CD8-positive, alpha-beta memory T cell (primary cell): Measurements from ENCODE around the gene UBXN6. TPM values are rescaled to one million over a fixed set of nuclear protein-coding genes. Genes with fewer than 3 reads are reported as not detected.

ENCODE experiments used
- CTCF ChIA-PET: fragments of 350-600 bp; sonication (Branson Sonifier 250); formaldehyde crosslinking; loops from one replicate; lab custom pipeline; 2021; ENCODE audit warnings: antibody characterized with exemption; lab: Charles Lee
- POLR2A ChIA-PET: fragments of 350-600 bp; sonication (Branson Sonifier 250); formaldehyde crosslinking; loops from one replicate; lab custom pipeline; 2021; ENCODE audit warnings: antibody characterized with exemption; lab: Charles Lee
- DNase-seq, 5 donors: peaks; one replicate each; pipeline versions ENCODE4 v3.0.0 to v3.0.0-alpha.2; 2020 to 2022; ENCODE audit warnings: mixed read lengths in 1 of 5
- H3K27ac ChIP-seq: one replicate; pipeline ENCODE4 v1.7.0; 2013; ENCODE audit warnings: low read depth, mild to moderate bottlenecking, low read length, moderate library complexity
- H3K27me3 ChIP-seq: 2 replicates; pipeline ENCODE4 v1.7.0; 2013; ENCODE audit warnings: low read length, mild to moderate bottlenecking; ENCODE audit not compliant: insufficient read depth, poor library complexity, severe bottlenecking
- H3K36me3 ChIP-seq: 2 replicates; pipeline ENCODE4 v1.7.0; 2013; ENCODE audit warnings: mild to moderate bottlenecking, low read length, moderate library complexity; ENCODE audit not compliant: insufficient read depth
- H3K4me1 ChIP-seq: 2 replicates; pipeline ENCODE4 v1.7.0; 2013; ENCODE audit warnings: mild to moderate bottlenecking, low read length, moderate library complexity; ENCODE audit not compliant: insufficient read depth
- H3K4me3 ChIP-seq: 2 replicates; pipeline ENCODE4 v1.7.0; 2013; ENCODE audit warnings: mild to moderate bottlenecking, low read length
- H3K9me3 ChIP-seq: 2 replicates; pipeline ENCODE4 v1.7.0; 2013; ENCODE audit warnings: mild to moderate bottlenecking, low read length
- H3K27ac Mint-ChIP-seq, 8 donors: one replicate each; pipeline ENCODE4 v1.8.0; 2020 to 2021; ENCODE audit warnings: mixed read lengths in 8 of 8, mild to moderate bottlenecking in 6 of 8, inconsistent platforms in 3 of 8, moderate library complexity in 3 of 8
- H3K27me3 Mint-ChIP-seq, 2 donors: one replicate each; pipeline ENCODE4 v1.8.0; 2020 to 2021; ENCODE audit warnings: mixed read lengths in 2 of 2, mild to moderate bottlenecking in 1 of 2, moderate library complexity in 1 of 2
- H3K36me3 Mint-ChIP-seq, 3 donors: one replicate each; pipeline ENCODE4 v1.8.0; 2020 to 2021; ENCODE audit warnings: mixed read lengths in 3 of 3, inconsistent platforms in 1 of 3, mild to moderate bottlenecking in 1 of 3
- H3K4me1 Mint-ChIP-seq, 3 donors: one replicate each; pipeline ENCODE4 v1.8.0; 2020 to 2021; ENCODE audit warnings: mixed read lengths in 3 of 3, inconsistent platforms in 1 of 3, mild to moderate bottlenecking in 1 of 3
- H3K4me3 Mint-ChIP-seq, 7 donors: one replicate each; pipeline ENCODE4 v1.8.0; 2020 to 2021; ENCODE audit warnings: mixed read lengths in 7 of 7, mild to moderate bottlenecking in 6 of 7, moderate library complexity in 4 of 7, inconsistent platforms in 2 of 7
- H3K9me3 Mint-ChIP-seq, 5 donors: one replicate each; pipeline ENCODE4 v1.8.0; 2020 to 2022; ENCODE audit warnings: mixed read lengths in 5 of 5, mild to moderate bottlenecking in 3 of 5, moderate library complexity in 2 of 5, inconsistent platforms in 1 of 5
- polyA plus RNA-seq: library from polyadenylated mRNA; unstranded; fragments of 300-500 nt; fragmentation: Illumina TruSeq; gene quantifications from one replicate; pipeline ENCODE4 v1.2.3, GENCODE V29; 2021
- total RNA-seq, 2 experiments: library from RNA; stranded (reverse); gene quantifications; one replicate each; pipeline ENCODE4 v1.2.3, GENCODE V29; 2021

Gene UBXN6
- total RNA-seq, result 10 to 100 TPM; 56.6 to 60.0 TPM
- 5.2 TPM for polyA plus RNA-seq

GRCh38 chr19:4457654-4458395 is at the start of gene UBXN6:
Gene UBXN6 (minus strand): TSS chr19:4457794. CDS start chr19:4457697, 97 bp downstream.
- Histone ChIP-seq H3K4me3 (peak within 1 kb of the TSS; percentile 66), H3K4me1 (peaks cover 17% of the 10 kb centered on the region), H3K36me3 (no peaks in the 10 kb centered on the region), H3K27ac (peak within 1 kb of the TSS; percentile 73), H3K27me3 (no peaks in the 10 kb centered on the region), H3K9me3 (no peaks in the 10 kb centered on the region)
- no peaks in the 10 kb centered on the region for H3K9me3 Mint-ChIP-seq
- CTCF ChIA-PET, result interaction anchor here (1.4 kb wide), 1 partner anchor 88 kb away, joined by 4 read pairs; no protein-coding TSS in a partner anchor
- peak within 1 kb of the TSS; percentile 81 to 97 (median 96) for H3K27ac Mint-ChIP-seq
- H3K36me3 Mint-ChIP-seq, result peaks cover 0 to 20% (median 0%) of the 10 kb centered on the region in 3 donors
- peaks cover 18 to 30% (median 19%) of the 10 kb centered on the region in 3 donors for H3K4me1 Mint-ChIP-seq
- H3K27me3 Mint-ChIP-seq, result peaks cover 0 to 1% of the 10 kb centered on the region in 2 donors
- peak; percentile 96 to 99 (median 97) for DNase-seq
- H3K4me3 Mint-ChIP-seq, result peak within 1 kb of the TSS; percentile 85 to 94 (median 92)
- POLR2A ChIA-PET, result interaction anchor here (2.6 kb wide), 1 partner anchor 13 kb away, joined by 13 read pairs; no protein-coding TSS in a partner anchor

- Histone ChIP-seq H3K4me3 (no peak overlapping the region), H3K27me3 (no peaks in the 10 kb centered on the region), H3K4me1 (no peaks in the 10 kb centered on the region), H3K27ac (no peak overlapping the region), H3K36me3 (no peaks in the 10 kb centered on the region), H3K9me3 (no peaks in the 10 kb centered on the region)
- DNase-seq, result no peak
- Mint-ChIP-seq H3K4me3 (no peak overlapping the region), H3K9me3 (no peaks in the 10 kb centered on the region), H3K4me1 (no peaks in the 10 kb centered on the region), H3K27me3 (no peaks in the 10 kb centered on the region), H3K36me3 (peaks cover 3 to 30% (median 4%) of the 10 kb centered on the region in 3 donors), H3K27ac (no peak overlapping the region)
- CTCF ChIA-PET, result no interaction called here
- POLR2A ChIA-PET, result no interaction called here
These were observed 49.5 kb upstream of the UBXN6 start for GRCh38 chr19:4507150-4507452.

GRCh38 chr19:4506449-4507149 is 49.0 kb upstream of the UBXN6 start:
- no peak for DNase-seq
- Histone ChIP-seq H3K9me3 (no peaks in the 10 kb centered on the region), H3K4me1 (no peaks in the 10 kb centered on the region), H3K27ac (no peak overlapping the region), H3K36me3 (no peaks in the 10 kb centered on the region), H3K4me3 (no peak overlapping the region), H3K27me3 (no peaks in the 10 kb centered on the region)
- Mint-ChIP-seq H3K27ac (peak overlapping the region in 2 of 8 donors; percentile 59 to 89), H3K4me3 (peak overlapping the region in 1 of 7 donors; percentile 77), H3K36me3 (peaks cover 3 to 32% (median 4%) of the 10 kb centered on the region in 3 donors), H3K27me3 (no peaks in the 10 kb centered on the region), H3K9me3 (no peaks in the 10 kb centered on the region), H3K4me1 (no peaks in the 10 kb centered on the region)
- ChIA-PET POLR2A (no interaction called here), CTCF (no interaction called here)

- Mint-ChIP-seq H3K4me1 (no peaks in the 10 kb centered on the region), H3K36me3 (peaks cover 3 to 34% (median 4%) of the 10 kb centered on the region in 3 donors), H3K27ac (peak overlapping the region in 1 of 8 donors; percentile 89), H3K4me3 (no peak overlapping the region), H3K9me3 (no peaks in the 10 kb centered on the region), H3K27me3 (no peaks in the 10 kb centered on the region)
- Histone ChIP-seq H3K36me3 (no peaks in the 10 kb centered on the region), H3K27ac (no peak overlapping the region), H3K4me1 (no peaks in the 10 kb centered on the region), H3K4me3 (no peak overlapping the region), H3K27me3 (no peaks in the 10 kb centered on the region), H3K9me3 (no peaks in the 10 kb centered on the region)
- POLR2A ChIA-PET, result no interaction called here
- CTCF ChIA-PET, result no interaction called here
- DNase-seq, result no peak
These were observed 48.2 kb upstream of the UBXN6 start for GRCh38 chr19:4505570-4506448.

GRCh38 chr19:4504891-4505569 is 47.4 kb upstream of the UBXN6 start:
- Histone ChIP-seq H3K36me3 (no peaks in the 10 kb centered on the region), H3K27ac (no peak overlapping the region), H3K27me3 (no peaks in the 10 kb centered on the region), H3K9me3 (no peaks in the 10 kb centered on the region), H3K4me3 (no peak overlapping the region), H3K4me1 (no peaks in the 10 kb centered on the region)
- Mint-ChIP-seq H3K27me3 (no peaks in the 10 kb centered on the region), H3K4me3 (no peak overlapping the region), H3K4me1 (no peaks in the 10 kb centered on the region), H3K27ac (no peak overlapping the region), H3K9me3 (no peaks in the 10 kb centered on the region), H3K36me3 (peaks cover 3 to 39% (median 4%) of the 10 kb centered on the region in 3 donors)
- ChIA-PET CTCF (no interaction called here), POLR2A (no interaction called here)
- DNase-seq, result no peak

- CTCF ChIA-PET, result no interaction called here
These were observed 46.7 kb upstream of the UBXN6 start for GRCh38 chr19:4504297-4504701.

GRCh38 chr19:4503825-4504170 is 46.2 kb upstream of the UBXN6 start:
- Histone ChIP-seq H3K4me1 (no peaks in the 10 kb centered on the region), H3K4me3 (no peak overlapping the region), H3K27me3 (no peaks in the 10 kb centered on the region), H3K27ac (no peak overlapping the region), H3K9me3 (no peaks in the 10 kb centered on the region), H3K36me3 (no peaks in the 10 kb centered on the region)
- ChIA-PET POLR2A (interaction anchor here (0.6 kb wide), 1 partner anchor 1581 kb away, joined by 3 read pairs; no protein-coding TSS in a partner anchor), CTCF (no interaction called here)
- peaks cover 3 to 49% (median 4%) of the 10 kb centered on the region in 3 donors for H3K36me3 Mint-ChIP-seq
- no peak overlapping the region for H3K4me3 Mint-ChIP-seq
- no peak for DNase-seq
- H3K27ac Mint-ChIP-seq, result no peak overlapping the region
- H3K9me3 Mint-ChIP-seq, result no peaks in the 10 kb centered on the region
- H3K27me3 Mint-ChIP-seq, result no peaks in the 10 kb centered on the region
- no peaks in the 10 kb centered on the region for H3K4me1 Mint-ChIP-seq

More at GRCh38 chr19:4504297-4504701, 46.7 kb upstream of the UBXN6 start:
- Histone ChIP-seq H3K36me3 (no peaks in the 10 kb centered on the region), H3K4me3 (no peak overlapping the region), H3K27me3 (no peaks in the 10 kb centered on the region), H3K27ac (no peak overlapping the region), H3K9me3 (no peaks in the 10 kb centered on the region), H3K4me1 (no peaks in the 10 kb centered on the region)
- no peaks in the 10 kb centered on the region for H3K4me1 Mint-ChIP-seq
- no peaks in the 10 kb centered on the region for H3K9me3 Mint-ChIP-seq
- POLR2A ChIA-PET, result interaction anchor here (0.6 kb wide), 1 partner anchor 1581 kb away, joined by 3 read pairs; no protein-coding TSS in a partner anchor
- DNase-seq, result no peak
- no peak overlapping the region for H3K27ac Mint-ChIP-seq
- H3K4me3 Mint-ChIP-seq, result no peak overlapping the region
- H3K27me3 Mint-ChIP-seq, result no peaks in the 10 kb centered on the region
- H3K36me3 Mint-ChIP-seq, result peaks cover 3 to 45% (median 4%) of the 10 kb centered on the region in 3 donors
